DOHH2 (cell line): ENCODE measurements around the gene KCTD21.

Experiments
- H3F3A ChIP-seq: fragments of 200-600 bp; sonication (generic), shearing (Covaris generic); 2 replicates; pipeline ENCODE4 v1.6.0; 2016; ENCODE audit warnings: antibody characterized with exemption, mild to moderate bottlenecking; ENCODE audit not compliant: control insufficient read depth, insufficient read depth
- H3K27ac ChIP-seq: fragments of 200-600 bp; sonication (generic); 2 replicates; pipeline ENCODE4 v1.5.1; 2014; ENCODE audit warnings: low read depth, mild to moderate bottlenecking, low read length, moderate library complexity
- H3K27me3 ChIP-seq: fragments of 200-600 bp; sonication (generic); 2 replicates; pipeline ENCODE4 v1.6.1; 2014; ENCODE audit warnings: mild to moderate bottlenecking, low read length, mixed read lengths; ENCODE audit not compliant: control insufficient read depth
- H3K36me3 ChIP-seq: fragments of 200-600 bp; sonication (generic); 2 replicates; pipeline ENCODE4 v1.6.1; 2014; ENCODE audit warnings: mild to moderate bottlenecking, low read length, moderate library complexity, mixed read lengths; ENCODE audit not compliant: control insufficient read depth
- H3K4me1 ChIP-seq: fragments of 200-600 bp; sonication (generic); 2 replicates; pipeline ENCODE4 v1.6.1; 2014; ENCODE audit warnings: mild to moderate bottlenecking, low read length, mixed read lengths; ENCODE audit not compliant: control insufficient read depth
- H3K4me2 ChIP-seq: fragments of 200-600 bp; sonication (generic); 2 replicates; pipeline ENCODE4 v1.6.0; 2014; ENCODE audit warnings: mild to moderate bottlenecking, low read length, moderate library complexity
- H3K4me3 ChIP-seq: fragments of 200-600 bp; sonication (generic); 2 replicates; pipeline ENCODE4 v1.5.1; 2014; ENCODE audit warnings: mild to moderate bottlenecking, low read length, mixed read lengths
- H3K79me2 ChIP-seq: fragments of 200-600 bp; sonication (generic); 2 replicates; pipeline ENCODE4 v1.6.1; 2014; ENCODE audit warnings: mild to moderate bottlenecking, low read length, mixed read lengths; ENCODE audit not compliant: control insufficient read depth
- H3K9me2 ChIP-seq: fragments of 200-600 bp; sonication (generic); replicated peaks from 2 replicates; pipeline ENCODE4 v1.6.1; 2014; ENCODE audit warnings: mild to moderate bottlenecking, low read length, mixed read lengths; ENCODE audit not compliant: control insufficient read depth
- H3K9me3 ChIP-seq: fragments of 200-600 bp; sonication (generic); 2 replicates; pipeline ENCODE4 v1.6.1; 2014; ENCODE audit warnings: antibody characterized with exemption, low read length, mixed read lengths; ENCODE audit not compliant: control insufficient read depth, insufficient read depth
- H4K20me1 ChIP-seq: fragments of 200-600 bp; sonication (generic); 2 replicates; pipeline ENCODE4 v1.6.0; 2014; ENCODE audit warnings: low read depth, mild to moderate bottlenecking, antibody characterized with exemption, low read length, moderate library complexity; ENCODE audit not compliant: control insufficient read depth, insufficient read depth
- CTCF ChIP-seq: fragments of 200-600 bp; sonication (generic); IDR thresholded peaks from one replicate; pipeline ENCODE4 v1.5.1; 2014; ENCODE audit warnings: antibody characterized with exemption, mild to moderate bottlenecking, low read depth, low read length; ENCODE audit not compliant: poor library complexity, severe bottlenecking
- EZH2phosphoT487 ChIP-seq: fragments of 200-600 bp; sonication (generic); IDR thresholded peaks from 2 replicates; pipeline ENCODE4 v1.6.1; 2017; ENCODE audit warnings: borderline replicate concordance, mild to moderate bottlenecking, antibody characterized with exemption, low read length, moderate library complexity, mixed read lengths

Gene KCTD21

GRCh38 chr11:78158987-78159652 is 29.3 kb downstream of the KCTD21 start:
- Histone ChIP-seq H3K79me2 (no peaks in the 10 kb centered on the region), H3K27me3 (no peaks in the 10 kb centered on the region), H3K4me3 (no peak overlapping the region), H3K9me2 (no peaks in the 10 kb centered on the region), H3K9me3 (no peaks in the 10 kb centered on the region), H3K4me2 (no peak overlapping the region), H3K4me1 (no peaks in the 10 kb centered on the region), H3K36me3 (no peaks in the 10 kb centered on the region), H4K20me1 (no peaks in the 10 kb centered on the region), H3F3A (no peaks in the 10 kb centered on the region), H3K27ac (no peak overlapping the region)
- TF ChIP-seq CTCF (no peak), EZH2phosphoT487 (no peak)

- no peaks in the 10 kb centered on the region for H3K36me3 ChIP-seq
- TF ChIP-seq EZH2phosphoT487 (no peak), CTCF (no peak)
- H3K4me1 ChIP-seq, result no peaks in the 10 kb centered on the region
- H3K27me3 ChIP-seq, result no peaks in the 10 kb centered on the region
- no peaks in the 10 kb centered on the region for H3K79me2 ChIP-seq
- H3K4me3 ChIP-seq, result no peak overlapping the region
- H3K4me2 ChIP-seq, result no peak overlapping the region
- no peaks in the 10 kb centered on the region for H4K20me1 ChIP-seq
- no peaks in the 10 kb centered on the region for H3K9me2 ChIP-seq
- H3F3A ChIP-seq, result no peaks in the 10 kb centered on the region
- H3K9me3 ChIP-seq, result no peaks in the 10 kb centered on the region
- H3K27ac ChIP-seq, result no peak overlapping the region
Measured at GRCh38 chr11:78156127-78156844, 32.1 kb downstream of the KCTD21 start.

GRCh38 chr11:78151804-78152203 is 36.6 kb downstream of the KCTD21 start:
- no peaks in the 10 kb centered on the region for H3K4me1 ChIP-seq
- H3K4me2 ChIP-seq, result no peak overlapping the region
- H3K9me2 ChIP-seq, result no peaks in the 10 kb centered on the region
- H4K20me1 ChIP-seq, result no peaks in the 10 kb centered on the region
- no peak overlapping the region for H3K27ac ChIP-seq
- TF ChIP-seq EZH2phosphoT487 (no peak), CTCF (no peak)
- H3K4me3 ChIP-seq, result no peak overlapping the region
- H3K9me3 ChIP-seq, result no peaks in the 10 kb centered on the region
- no peaks in the 10 kb centered on the region for H3F3A ChIP-seq
- no peaks in the 10 kb centered on the region for H3K27me3 ChIP-seq
- no peaks in the 10 kb centered on the region for H3K79me2 ChIP-seq
- no peaks in the 10 kb centered on the region for H3K36me3 ChIP-seq
